SW 1271 (cell line): ENCODE data around the gene RPRD1B.
A peak's percentile ranks its signal among the peaks of the same experiment; 100 is the strongest.

Experiments used
- DNase-seq, 2 experiments: peaks; one replicate each; lab custom pipeline; 2025; lab: John Stamatoyannopoulos, UW

Gene RPRD1B

GRCh38 chr20:38121741-38122140, 88.2 kb downstream of the RPRD1B start:
- DNase-seq, result no peak

- DNase-seq, result peak in 1 of 2 experiments; percentile 48
Measured at GRCh38 chr20:38123021-38123587, 89.6 kb downstream of the RPRD1B start.

GRCh38 chr20:38125157-38126056, 91.9 kb downstream of the RPRD1B start:
- DNase-seq, result no peak

- no peak for DNase-seq
Measured at GRCh38 chr20:38126146-38126921, 92.8 kb downstream of the RPRD1B start.

GRCh38 chr20:38126932-38127621, 93.5 kb downstream of the RPRD1B start:
- peak; percentile 85 to 92 for DNase-seq

DNA sequence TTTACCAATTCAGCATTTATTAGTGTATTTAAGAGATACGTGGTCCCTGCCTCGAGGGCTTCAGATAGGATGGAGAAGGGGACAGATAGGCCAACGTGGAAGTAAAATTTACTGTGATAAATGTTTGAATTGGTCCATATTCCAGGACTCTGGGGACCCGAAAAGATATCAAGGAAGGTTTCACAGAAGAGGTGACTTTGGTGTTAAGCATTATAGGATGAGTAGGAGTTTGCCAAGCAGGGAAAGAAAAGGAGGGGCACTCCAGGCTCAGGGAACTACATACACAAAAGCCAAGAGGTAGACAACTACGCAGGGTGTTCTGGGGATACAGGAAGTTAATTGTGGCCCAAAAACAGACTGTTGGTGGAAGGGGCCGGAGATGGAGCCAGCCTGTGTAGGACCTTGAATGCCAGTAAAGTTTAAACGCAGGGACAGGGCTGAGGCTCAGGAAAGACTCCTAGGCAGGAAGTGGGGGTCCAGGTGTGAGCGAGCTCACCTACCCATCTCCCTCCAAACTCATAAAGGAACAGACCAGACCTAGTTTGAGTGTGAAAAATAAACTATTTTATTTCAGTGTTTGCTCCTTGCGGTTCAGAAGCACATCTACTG, 94.5 kb downstream of the RPRD1B start:
- DNase-seq, result no peak

DNA sequence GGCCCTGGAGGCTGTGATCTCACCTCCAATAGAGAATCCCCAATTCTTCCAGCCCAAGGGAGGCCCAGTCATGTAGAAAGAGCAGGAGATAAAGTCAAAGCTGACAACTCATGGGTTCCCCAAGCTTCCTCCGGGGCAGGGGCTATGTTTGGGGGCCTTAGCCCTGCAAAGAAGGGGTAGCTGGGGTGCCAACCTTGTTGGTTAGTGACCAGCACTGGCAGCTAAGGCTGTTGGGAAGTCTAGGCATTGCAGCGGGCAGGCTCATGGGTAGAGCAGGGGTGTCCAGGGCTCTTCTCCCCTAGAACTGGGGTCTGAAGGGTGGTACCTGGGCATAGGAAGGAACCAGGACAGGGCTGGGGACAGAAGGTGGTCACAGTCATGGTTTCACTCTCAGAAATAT, 95.1 kb downstream of the RPRD1B start:
- DNase-seq, result no peak

GRCh38 chr20:38129248-38129865, 95.8 kb downstream of the RPRD1B start:
- DNase-seq, result no peak

- DNase-seq, result no peak
Measured at GRCh38 chr20:38129893-38130609, 96.5 kb downstream of the RPRD1B start.

GRCh38 chr20:38130687-38131587, 97.4 kb downstream of the RPRD1B start:
- no peak for DNase-seq

- DNase-seq, result no peak
Measured at GRCh38 chr20:38131588-38132121, 98.1 kb downstream of the RPRD1B start.

DNA sequence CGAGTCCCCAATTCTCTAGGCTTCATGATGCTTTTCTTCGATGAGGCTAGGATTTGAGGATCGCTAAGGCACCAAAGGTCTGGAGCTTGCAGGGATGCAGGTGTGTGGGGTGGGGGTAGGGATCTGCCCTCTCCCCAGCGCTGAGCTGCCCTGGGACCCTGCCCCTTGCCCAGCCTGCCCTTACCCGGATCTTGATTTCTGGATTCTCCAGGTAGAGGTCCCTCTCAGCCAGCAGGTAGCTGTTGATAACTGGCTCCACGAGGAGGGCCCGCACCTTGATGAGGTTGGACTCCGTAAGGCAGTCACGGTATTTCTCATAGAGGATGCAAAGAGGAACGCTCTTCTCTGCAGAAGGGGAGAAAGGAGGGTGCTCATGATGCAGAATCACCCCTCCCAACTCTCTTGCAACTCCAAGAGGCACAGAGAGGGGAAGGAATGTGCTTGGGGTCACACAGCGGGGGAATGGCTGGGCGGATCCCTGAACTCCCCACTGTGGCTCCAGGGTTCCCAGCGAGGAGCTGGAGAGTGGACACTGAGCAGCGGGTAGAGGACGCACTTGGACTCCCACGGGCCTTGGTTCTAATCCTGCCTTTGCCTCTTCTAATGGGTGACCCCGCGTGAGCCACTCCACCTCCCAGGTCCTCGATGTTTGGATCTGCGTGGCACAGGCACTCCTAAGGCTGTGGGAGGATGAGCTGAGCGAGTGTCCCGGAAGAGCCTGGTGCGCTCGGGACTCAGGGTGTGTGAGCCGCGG, 98.8 kb downstream of the RPRD1B start:
- DNase-seq, result no peak

DNA sequence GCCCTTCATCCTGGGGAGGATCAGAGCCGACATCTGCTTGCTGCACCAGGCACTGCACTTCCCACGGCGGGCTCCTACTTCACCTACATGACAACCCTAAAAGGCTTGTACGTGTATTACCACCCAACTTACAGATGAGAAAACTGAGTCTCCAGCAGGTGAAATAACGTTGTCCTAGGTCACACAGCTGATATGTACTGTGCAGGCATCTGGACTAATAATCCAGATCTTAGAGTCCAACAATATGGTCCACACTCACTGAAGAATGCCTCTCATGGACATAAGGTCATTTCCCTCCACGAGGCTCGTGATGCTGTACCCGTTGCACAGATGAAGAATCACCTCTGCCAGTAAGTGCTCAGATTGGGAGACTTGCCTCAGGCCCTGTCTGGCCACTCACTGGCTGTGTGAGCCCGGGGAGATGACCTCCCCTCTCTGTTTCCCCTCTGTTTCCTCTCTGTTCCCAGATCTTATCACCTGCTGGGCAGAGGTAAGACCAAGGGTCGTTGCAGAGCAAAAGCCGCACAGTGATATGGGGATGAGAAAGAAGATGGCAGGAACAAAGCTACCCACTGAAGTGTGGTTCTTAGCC, 99.5 kb downstream of the RPRD1B start:
- no peak for DNase-seq

GRCh38 chr20:38133680-38134426, 100.3 kb downstream of the RPRD1B start:
- DNase-seq, result no peak

DNA sequence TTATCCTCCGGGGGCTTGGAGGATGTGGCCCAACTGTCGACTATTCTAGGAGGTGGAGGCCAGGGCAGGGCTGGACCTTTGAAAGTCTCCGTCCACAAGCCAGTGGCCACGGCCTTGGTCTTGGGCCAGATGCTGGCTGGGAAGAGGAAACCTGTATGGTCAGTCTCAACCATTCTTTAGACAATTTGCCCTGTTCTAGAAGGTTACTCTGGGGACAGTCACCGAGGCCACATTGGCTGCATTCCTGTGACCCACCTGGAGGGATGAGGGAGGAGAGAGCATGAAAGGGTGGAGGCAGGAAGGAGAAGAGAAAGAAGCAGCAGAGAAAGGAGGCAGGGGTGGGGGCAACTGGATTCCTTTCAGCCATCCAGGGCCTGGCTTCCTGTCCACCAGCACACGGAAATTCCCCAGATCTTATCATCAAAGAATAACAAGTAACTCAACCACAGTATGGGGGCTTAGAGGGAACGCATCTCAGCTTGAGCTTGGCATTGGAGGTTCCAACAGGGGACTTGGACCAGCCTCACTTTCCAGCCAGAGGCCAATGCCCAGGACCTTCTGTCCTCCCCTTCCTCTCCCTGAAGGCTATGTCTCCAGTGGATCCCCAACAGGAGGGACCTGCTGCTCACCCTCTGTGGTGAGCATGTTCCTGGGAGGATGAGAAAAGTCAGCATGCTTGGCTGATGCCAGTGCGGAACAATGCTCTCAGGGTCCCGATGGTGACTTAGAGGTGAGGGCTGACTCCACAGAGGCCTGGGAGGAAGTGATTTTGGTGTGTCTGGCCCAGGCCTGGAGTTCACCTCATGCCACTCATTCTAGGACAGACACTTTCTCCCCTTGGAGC, 101.1 kb downstream of the RPRD1B start:
- DNase-seq, result peak; percentile 68 to 86

DNA sequence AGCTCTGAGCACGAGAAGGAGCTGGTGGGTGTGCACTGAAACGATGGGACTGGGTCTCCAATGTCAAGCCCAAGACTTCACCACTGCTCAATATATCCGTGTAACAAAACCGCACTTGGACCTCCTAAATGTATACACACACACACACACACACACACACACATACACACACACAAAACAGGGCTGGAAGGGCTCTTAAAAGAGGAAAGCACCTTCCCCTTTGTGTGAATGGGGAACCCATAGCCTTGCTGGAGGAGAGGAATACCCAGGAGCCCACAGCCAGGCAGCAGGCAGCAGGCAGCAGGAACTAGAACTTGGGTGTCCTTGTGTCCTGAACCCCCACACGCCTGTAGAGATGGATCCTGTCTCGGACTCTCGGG, 101.7 kb downstream of the RPRD1B start:
- DNase-seq, result no peak
